GM19099 (cell line): ENCODE data around the gene MCM9.
A peak's percentile ranks its signal among the peaks of the same experiment; 100 is the strongest.

Source experiments
- POLR2A ChIP-seq: IDR thresholded peaks from 3 replicates; pipeline ENCODE4 v1.6.1; 2011; ENCODE audit warnings: low read depth; ENCODE audit not compliant: insufficient read length; ENCODE audit errors: extremely low read depth

MCM9 gene

GRCh38 chr6:118934461-118935330 is at the start of gene MCM9:
MCM9 (minus strand) TSS chr6:118935159; CDS start chr6:118931723, 3,436 bp downstream.
- peak; percentile 71 for TF ChIP-seq POLR2A

GRCh38 chr6:118984342-118984741 is 49.4 kb upstream of the MCM9 start:
- no peak for TF ChIP-seq POLR2A

GRCh38 chr6:118982575-118982911 is 47.6 kb upstream of the MCM9 start:
- TF ChIP-seq POLR2A: no peak

- no peak for TF ChIP-seq POLR2A
These were observed 47.1 kb upstream of the MCM9 start for GRCh38 chr6:118981884-118982574.

- no peak for TF ChIP-seq POLR2A
These were observed 45.1 kb upstream of the MCM9 start for GRCh38 chr6:118980063-118980462.

GRCh38 chr6:118974790-118975189 is 39.8 kb upstream of the MCM9 start:
- no peak for TF ChIP-seq POLR2A

- no peak for TF ChIP-seq POLR2A
These were observed 36.7 kb upstream of the MCM9 start for GRCh38 chr6:118971682-118972081.

GRCh38 chr6:118970866-118971265 is 35.9 kb upstream of the MCM9 start:
- TF ChIP-seq POLR2A: no peak

GRCh38 chr6:118968416-118968815 is 33.5 kb upstream of the MCM9 start:
- no peak for TF ChIP-seq POLR2A

- TF ChIP-seq POLR2A: no peak
These were observed 32.3 kb upstream of the MCM9 start for GRCh38 chr6:118967239-118967638.

GRCh38 chr6:118965843-118966370 is 30.9 kb upstream of the MCM9 start:
- no peak for TF ChIP-seq POLR2A

- TF ChIP-seq POLR2A: no peak
These were observed 30.4 kb upstream of the MCM9 start for GRCh38 chr6:118965371-118965770.

GRCh38 chr6:118963003-118963402 is 28.0 kb upstream of the MCM9 start:
- TF ChIP-seq POLR2A: no peak

GRCh38 chr6:118959903-118960302 is 24.9 kb upstream of the MCM9 start:
- TF ChIP-seq POLR2A: no peak

GRCh38 chr6:118953391-118953790 is 18.4 kb upstream of the MCM9 start:
- TF ChIP-seq POLR2A: no peak

GRCh38 chr6:118952683-118953082 is 17.7 kb upstream of the MCM9 start:
- no peak for TF ChIP-seq POLR2A
